HepG2 (cell line): Measurements from ENCODE around the gene GTF2H4. TPM values are rescaled to one million over a fixed set of nuclear protein-coding genes. Genes with fewer than 3 reads are reported as not detected.

ENCODE experiments used
- ADNP ChIP-seq: sonication (generic); formaldehyde crosslinking; IDR thresholded peaks from 2 replicates; pipeline ENCODE4 v1.4.0; 2020; ENCODE audit warnings: missing genetic modification reagents
- FOXK1 ChIP-seq: sonication (generic); formaldehyde crosslinking; IDR thresholded peaks from 2 replicates; pipeline ENCODE4 v1.4.0; 2020; ENCODE audit warnings: low read depth, missing genetic modification reagents, borderline replicate concordance
- MXI1 ChIP-seq: IDR thresholded peaks from 3 replicates; pipeline ENCODE4 v1.6.1; 2012; ENCODE audit warnings: low read depth, low read length, inconsistent platforms, borderline replicate concordance
- MYC ChIP-seq: sonication (generic); formaldehyde crosslinking; IDR thresholded peaks from 2 replicates; pipeline ENCODE4 v1.9.0; 2021; ENCODE audit warnings: missing genetic modification reagents, borderline replicate concordance
- MYNN ChIP-seq: sonication (generic); formaldehyde crosslinking; IDR thresholded peaks from 2 replicates; pipeline ENCODE4 v1.4.0; 2020; ENCODE audit warnings: mild to moderate bottlenecking, low read depth, missing genetic modification reagents
- NRL ChIP-seq: sonication (generic); formaldehyde crosslinking; IDR thresholded peaks from 2 replicates; pipeline ENCODE4 v1.5.0; 2020; ENCODE audit warnings: missing genetic modification reagents, mild to moderate bottlenecking, moderate library complexity, borderline replicate concordance
- RBM39 ChIP-seq: fragments of 200-400 bp; formaldehyde crosslinking; IDR thresholded peaks from one replicate; pipeline ENCODE4 v1.6.1; 2018; ENCODE audit warnings: antibody characterized with exemption, mild to moderate bottlenecking, low read depth, low read length; ENCODE audit not compliant: poor library complexity, severe bottlenecking
- RFX5 ChIP-seq: IDR thresholded peaks from 2 replicates; pipeline ENCODE4 v1.6.1; 2011; ENCODE audit warnings: low read depth, low read length, improper control_type of control experiment
- SAFB2 ChIP-seq: sonication (generic); formaldehyde crosslinking; IDR thresholded peaks from 2 replicates; pipeline ENCODE4 v1.5.1; 2020; ENCODE audit warnings: missing genetic modification reagents, low read depth, mild to moderate bottlenecking, borderline replicate concordance
- ZBTB42 ChIP-seq: sonication (generic); formaldehyde crosslinking; IDR thresholded peaks from 2 replicates; pipeline ENCODE4 v1.5.0; 2020; ENCODE audit warnings: mild to moderate bottlenecking, missing genetic modification reagents
- ZNF251 ChIP-seq: sonication (generic); formaldehyde crosslinking; IDR thresholded peaks from 2 replicates; pipeline ENCODE4 v1.9.0; 2021; ENCODE audit warnings: mild to moderate bottlenecking, missing genetic modification reagents
- ZNF354B ChIP-seq: sonication (generic); formaldehyde crosslinking; IDR thresholded peaks from 2 replicates; pipeline ENCODE4 v1.8.0; 2022; ENCODE audit warnings: mild to moderate bottlenecking, missing genetic modification reagents
- ZNF672 ChIP-seq: sonication (generic); formaldehyde crosslinking; IDR thresholded peaks from 2 replicates; pipeline ENCODE4 v1.8.1; 2022; ENCODE audit warnings: missing genetic modification reagents
- polyA plus RNA-seq, 8 experiments: library from polyadenylated mRNA; depleted of rRNA in 3 of 8; stranded (reverse) in 7 of 8; unstranded in 1 of 8; fragments of >200 nt; fragmentation: Illumina TruSeq in 4 of 8; extraction: Trizol in 4 of 8; gene quantifications; 2 replicates each; pipeline versions ENCODE4 v1.2.1 to v1.2.3, GENCODE V29; 2011 to 2016; ENCODE audit warnings: low read depth in 4 of 8, missing spikeins in 1 of 8, mixed read lengths in 1 of 8; ENCODE audit not compliant: insufficient read depth in 1 of 8
- total RNA-seq, 5 experiments: library from RNA; depleted of rRNA; stranded (reverse); fragments of >200 nt; fragmentation: Illumina TruSeq; extraction: Trizol; gene quantifications; 2 replicates each; pipeline ENCODE4 v1.2.3, GENCODE V29; 2016; ENCODE audit warnings: low read depth in 1 of 5
- TF ChIP-seq, protein P1 (sequence below): fragments of 450-650 bp; IDR thresholded peaks from 2 replicates; pipeline ENCODE4 v1.6.1; 2017
- TF ChIP-seq, protein P2 (sequence below): sonication (generic); formaldehyde crosslinking; conservative IDR thresholded peaks from 2 replicates; pipeline ENCODE4 v1.4.0; 2020; ENCODE audit warnings: missing genetic modification reagents
- TF ChIP-seq, protein P3 (sequence below): IDR thresholded peaks from 2 replicates; pipeline ENCODE4 v1.6.1; 2016; ENCODE audit warnings: mild to moderate bottlenecking, missing biosample characterization, missing genetic modification reagents
- TF ChIP-seq, protein P4 (sequence below): sonication (generic); formaldehyde crosslinking; IDR thresholded peaks from 2 replicates; pipeline ENCODE4 v1.5.1; 2020; ENCODE audit warnings: missing genetic modification reagents, mild to moderate bottlenecking, borderline replicate concordance
- TF ChIP-seq, protein P5 (sequence below): sonication (generic); formaldehyde crosslinking; IDR thresholded peaks from 2 replicates; pipeline ENCODE4 v1.4.0; 2020; ENCODE audit warnings: mild to moderate bottlenecking, missing genetic modification reagents

Gene GTF2H4
- total and polyA plus RNA-seq, 2 of the 13 experiments (the other 11 are each of a cell fraction or from before 2014, with no cell fraction given), result 15.9 to 49.3 TPM

DNA sequence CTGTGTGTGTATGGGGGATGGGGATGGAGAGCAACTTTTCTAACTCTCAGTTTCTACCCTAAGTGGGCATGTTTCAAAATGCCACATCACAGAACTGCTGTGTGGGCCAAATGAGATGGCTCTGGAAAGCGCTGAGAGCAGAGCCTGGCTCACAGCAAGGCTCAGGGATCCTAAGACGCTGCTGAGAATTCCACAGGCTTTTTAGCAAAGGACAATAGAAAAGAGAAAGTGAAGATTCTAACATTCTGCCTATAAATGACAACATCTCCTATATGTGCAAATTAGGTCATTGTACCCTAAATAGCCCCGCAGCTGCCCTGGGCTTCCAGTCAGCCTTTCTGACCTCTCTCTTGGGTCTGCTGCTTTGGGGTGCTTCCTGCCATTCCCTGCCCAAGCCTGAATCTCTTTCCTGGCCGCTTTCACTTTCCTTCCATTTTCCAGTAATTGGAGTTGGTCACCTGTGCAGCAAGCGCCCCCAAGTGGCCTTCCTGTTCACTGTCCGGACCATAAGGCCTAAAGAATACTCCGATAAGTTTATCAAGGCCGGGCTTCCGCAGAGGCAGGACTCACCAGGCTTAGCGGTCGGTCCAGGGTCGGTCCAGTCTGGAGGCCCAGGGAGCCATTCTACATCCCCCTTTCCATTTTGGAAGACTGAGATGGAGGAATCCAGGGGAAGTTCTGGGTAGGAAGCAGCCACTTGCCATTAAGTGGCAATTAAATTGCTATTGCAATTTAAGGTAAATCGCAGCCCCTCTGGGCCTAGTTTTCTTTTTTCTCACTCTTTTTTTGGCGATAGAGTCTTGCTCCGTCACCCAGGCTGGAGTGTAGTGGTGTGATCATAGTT, 30.4 kb upstream of the GTF2H4 start (continued):
- 0 out of 2 replicates have a peak, but pooled peaks have one; percentile 16 for TF ChIP-seq ZNF354B
- TF ChIP-seq SAFB2 (CRISPR knock-in tag), result peak; percentile 61; the same call in 1 of the 2 replicates
- TF ChIP-seq MYC (CRISPR knock-in tag), result no peak; the same call in 1 of the 2 replicates
- TF ChIP-seq ZNF672, result no peak
- TF ChIP-seq, protein P1, sequence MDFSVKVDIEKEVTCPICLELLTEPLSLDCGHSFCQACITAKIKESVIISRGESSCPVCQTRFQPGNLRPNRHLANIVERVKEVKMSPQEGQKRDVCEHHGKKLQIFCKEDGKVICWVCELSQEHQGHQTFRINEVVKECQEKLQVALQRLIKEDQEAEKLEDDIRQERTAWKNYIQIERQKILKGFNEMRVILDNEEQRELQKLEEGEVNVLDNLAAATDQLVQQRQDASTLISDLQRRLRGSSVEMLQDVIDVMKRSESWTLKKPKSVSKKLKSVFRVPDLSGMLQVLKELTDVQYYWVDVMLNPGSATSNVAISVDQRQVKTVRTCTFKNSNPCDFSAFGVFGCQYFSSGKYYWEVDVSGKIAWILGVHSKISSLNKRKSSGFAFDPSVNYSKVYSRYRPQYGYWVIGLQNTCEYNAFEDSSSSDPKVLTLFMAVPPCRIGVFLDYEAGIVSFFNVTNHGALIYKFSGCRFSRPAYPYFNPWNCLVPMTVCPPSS, result no peak
- no peak for TF ChIP-seq ZBTB42 (CRISPR knock-in tag)
- no peak for TF ChIP-seq ADNP (CRISPR knock-in tag)
- peak; percentile 39; the same call in 1 of the 3 replicates for TF ChIP-seq MXI1
- peak; percentile 68; the same call in 1 of the 2 replicates for TF ChIP-seq MYNN
- TF ChIP-seq FOXK1, result no peak; the same call in 1 of the 2 replicates
- TF ChIP-seq NRL (CRISPR knock-in tag), result no peak
- TF ChIP-seq, protein P2, sequence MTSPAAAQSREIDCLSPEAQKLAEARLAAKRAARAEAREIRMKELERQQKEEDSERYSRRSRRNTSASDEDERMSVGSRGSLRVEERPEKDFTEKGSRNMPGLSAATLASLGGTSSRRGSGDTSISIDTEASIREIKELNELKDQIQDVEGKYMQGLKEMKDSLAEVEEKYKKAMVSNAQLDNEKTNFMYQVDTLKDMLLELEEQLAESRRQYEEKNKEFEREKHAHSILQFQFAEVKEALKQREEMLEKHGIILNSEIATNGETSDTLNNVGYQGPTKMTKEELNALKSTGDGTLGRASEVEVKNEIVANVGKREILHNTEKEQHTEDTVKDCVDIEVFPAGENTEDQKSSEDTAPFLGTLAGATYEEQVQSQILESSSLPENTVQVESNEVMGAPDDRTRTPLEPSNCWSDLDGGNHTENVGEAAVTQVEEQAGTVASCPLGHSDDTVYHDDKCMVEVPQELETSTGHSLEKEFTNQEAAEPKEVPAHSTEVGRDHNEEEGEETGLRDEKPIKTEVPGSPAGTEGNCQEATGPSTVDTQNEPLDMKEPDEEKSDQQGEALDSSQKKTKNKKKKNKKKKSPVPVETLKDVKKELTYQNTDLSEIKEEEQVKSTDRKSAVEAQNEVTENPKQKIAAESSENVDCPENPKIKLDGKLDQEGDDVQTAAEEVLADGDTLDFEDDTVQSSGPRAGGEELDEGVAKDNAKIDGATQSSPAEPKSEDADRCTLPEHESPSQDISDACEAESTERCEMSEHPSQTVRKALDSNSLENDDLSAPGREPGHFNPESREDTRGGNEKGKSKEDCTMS, result no peak
- TF ChIP-seq ZNF251, result no peak
- TF ChIP-seq RBM39, result no peak
- TF ChIP-seq, protein P3, sequence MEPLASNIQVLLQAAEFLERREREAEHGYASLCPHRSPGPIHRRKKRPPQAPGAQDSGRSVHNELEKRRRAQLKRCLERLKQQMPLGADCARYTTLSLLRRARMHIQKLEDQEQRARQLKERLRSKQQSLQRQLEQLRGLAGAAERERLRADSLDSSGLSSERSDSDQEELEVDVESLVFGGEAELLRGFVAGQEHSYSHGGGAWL (CRISPR knock-in tag), result no peak
- TF ChIP-seq, protein P4, sequence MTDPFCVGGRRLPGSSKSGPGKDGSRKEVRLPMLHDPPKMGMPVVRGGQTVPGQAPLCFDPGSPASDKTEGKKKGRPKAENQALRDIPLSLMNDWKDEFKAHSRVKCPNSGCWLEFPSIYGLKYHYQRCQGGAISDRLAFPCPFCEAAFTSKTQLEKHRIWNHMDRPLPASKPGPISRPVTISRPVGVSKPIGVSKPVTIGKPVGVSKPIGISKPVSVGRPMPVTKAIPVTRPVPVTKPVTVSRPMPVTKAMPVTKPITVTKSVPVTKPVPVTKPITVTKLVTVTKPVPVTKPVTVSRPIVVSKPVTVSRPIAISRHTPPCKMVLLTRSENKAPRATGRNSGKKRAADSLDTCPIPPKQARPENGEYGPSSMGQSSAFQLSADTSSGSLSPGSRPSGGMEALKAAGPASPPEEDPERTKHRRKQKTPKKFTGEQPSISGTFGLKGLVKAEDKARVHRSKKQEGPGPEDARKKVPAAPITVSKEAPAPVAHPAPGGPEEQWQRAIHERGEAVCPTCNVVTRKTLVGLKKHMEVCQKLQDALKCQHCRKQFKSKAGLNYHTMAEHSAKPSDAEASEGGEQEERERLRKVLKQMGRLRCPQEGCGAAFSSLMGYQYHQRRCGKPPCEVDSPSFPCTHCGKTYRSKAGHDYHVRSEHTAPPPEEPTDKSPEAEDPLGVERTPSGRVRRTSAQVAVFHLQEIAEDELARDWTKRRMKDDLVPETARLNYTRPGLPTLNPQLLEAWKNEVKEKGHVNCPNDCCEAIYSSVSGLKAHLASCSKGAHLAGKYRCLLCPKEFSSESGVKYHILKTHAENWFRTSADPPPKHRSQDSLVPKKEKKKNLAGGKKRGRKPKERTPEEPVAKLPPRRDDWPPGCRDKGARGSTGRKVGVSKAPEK (CRISPR knock-in tag), result no peak
- TF ChIP-seq, protein P5, sequence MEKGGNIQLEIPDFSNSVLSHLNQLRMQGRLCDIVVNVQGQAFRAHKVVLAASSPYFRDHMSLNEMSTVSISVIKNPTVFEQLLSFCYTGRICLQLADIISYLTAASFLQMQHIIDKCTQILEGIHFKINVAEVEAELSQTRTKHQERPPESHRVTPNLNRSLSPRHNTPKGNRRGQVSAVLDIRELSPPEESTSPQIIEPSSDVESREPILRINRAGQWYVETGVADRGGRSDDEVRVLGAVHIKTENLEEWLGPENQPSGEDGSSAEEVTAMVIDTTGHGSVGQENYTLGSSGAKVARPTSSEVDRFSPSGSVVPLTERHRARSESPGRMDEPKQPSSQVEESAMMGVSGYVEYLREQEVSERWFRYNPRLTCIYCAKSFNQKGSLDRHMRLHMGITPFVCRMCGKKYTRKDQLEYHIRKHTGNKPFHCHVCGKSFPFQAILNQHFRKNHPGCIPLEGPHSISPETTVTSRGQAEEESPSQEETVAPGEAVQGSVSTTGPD (CRISPR knock-in tag), result no peak
- TF ChIP-seq RFX5, result 0 out of 2 replicates have a peak, but pooled peaks have one; percentile 29
